RCC 7860 (cell line): ENCODE measurements around the gene SSBP3.

Experiments
- DNase-seq: peaks from one replicate; pipeline ENCODE4 v3.0.0-alpha.2; 2015; ENCODE audit warnings: low spot score
- FAIRE-seq: peaks from 2 replicates; lab custom pipeline; 2012; peaks lifted over from hg19 to GRCh38; lab: Jason Lieb, UNC

Gene SSBP3

GRCh38 chr1:54312796-54313316, 93.3 kb downstream of the SSBP3 start:
- no peak for FAIRE-seq

GRCh38 chr1:54311506-54311905, 94.7 kb downstream of the SSBP3 start:
- FAIRE-seq = no peak

More at GRCh38 chr1:54312796-54313316, 93.3 kb downstream of the SSBP3 start:
- DNase-seq = peak; percentile 25

GRCh38 chr1:54310439-54311328, 95.5 kb downstream of the SSBP3 start:
- no peak for DNase-seq
- no peak for FAIRE-seq

More at GRCh38 chr1:54311506-54311905, 94.7 kb downstream of the SSBP3 start:
- no peak for DNase-seq

GRCh38 chr1:54309631-54310366, 96.4 kb downstream of the SSBP3 start:
- FAIRE-seq (no peak), DNase-seq (no peak)

GRCh38 chr1:54307305-54307704, 98.9 kb downstream of the SSBP3 start:
- FAIRE-seq (no peak), DNase-seq (no peak)

DNA sequence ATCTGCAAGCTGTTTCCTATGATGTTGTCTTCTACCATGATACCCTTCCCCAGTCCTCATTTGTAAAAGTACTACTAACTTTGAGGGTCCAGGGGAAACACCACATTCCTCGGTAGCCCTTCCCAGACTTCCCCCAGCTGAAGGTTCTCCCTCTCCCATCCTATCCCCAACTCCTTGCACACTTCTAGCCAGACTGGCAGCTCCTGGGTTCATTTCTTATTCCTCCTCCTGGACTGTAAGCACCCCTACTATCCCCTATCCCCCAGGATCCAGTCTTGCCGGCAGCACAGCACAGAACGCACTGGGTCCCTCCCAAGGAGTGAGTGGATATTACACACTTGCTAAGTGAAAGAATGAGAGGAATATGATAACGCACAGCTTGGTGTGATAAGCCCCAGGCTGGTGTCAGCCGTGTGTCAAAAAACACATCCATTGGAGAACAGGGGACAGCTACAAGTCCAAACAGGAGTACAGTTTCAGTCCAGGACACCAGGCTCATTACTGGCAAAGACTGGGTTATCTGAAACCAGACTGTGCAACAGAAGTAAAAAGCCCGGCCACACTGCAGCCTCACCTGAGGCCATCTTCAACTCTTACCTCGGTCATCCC, 100.2 kb downstream of the SSBP3 start:
- no peak for FAIRE-seq
- DNase-seq = no peak

DNA sequence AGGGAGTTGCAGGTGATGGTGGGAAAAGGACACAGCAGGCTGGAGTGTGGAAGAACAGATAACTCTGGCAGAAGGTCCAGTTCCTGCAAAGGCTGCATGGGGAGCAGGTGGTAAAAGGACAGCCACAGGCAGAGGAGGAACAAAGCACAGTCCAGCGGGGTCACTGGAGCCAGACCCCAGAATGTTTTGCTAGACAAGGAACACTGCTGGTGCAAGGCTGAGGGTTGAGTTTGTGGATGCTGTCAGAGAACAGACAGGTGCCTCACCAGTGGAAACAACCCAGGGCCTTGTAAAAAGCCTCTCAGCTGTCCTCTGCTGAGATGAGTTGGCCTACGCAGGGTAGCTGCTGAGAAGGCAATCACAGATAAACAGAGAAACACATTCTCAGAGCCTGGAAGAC, 101.7 kb downstream of the SSBP3 start:
- FAIRE-seq = no peak
- DNase-seq = no peak

DNA sequence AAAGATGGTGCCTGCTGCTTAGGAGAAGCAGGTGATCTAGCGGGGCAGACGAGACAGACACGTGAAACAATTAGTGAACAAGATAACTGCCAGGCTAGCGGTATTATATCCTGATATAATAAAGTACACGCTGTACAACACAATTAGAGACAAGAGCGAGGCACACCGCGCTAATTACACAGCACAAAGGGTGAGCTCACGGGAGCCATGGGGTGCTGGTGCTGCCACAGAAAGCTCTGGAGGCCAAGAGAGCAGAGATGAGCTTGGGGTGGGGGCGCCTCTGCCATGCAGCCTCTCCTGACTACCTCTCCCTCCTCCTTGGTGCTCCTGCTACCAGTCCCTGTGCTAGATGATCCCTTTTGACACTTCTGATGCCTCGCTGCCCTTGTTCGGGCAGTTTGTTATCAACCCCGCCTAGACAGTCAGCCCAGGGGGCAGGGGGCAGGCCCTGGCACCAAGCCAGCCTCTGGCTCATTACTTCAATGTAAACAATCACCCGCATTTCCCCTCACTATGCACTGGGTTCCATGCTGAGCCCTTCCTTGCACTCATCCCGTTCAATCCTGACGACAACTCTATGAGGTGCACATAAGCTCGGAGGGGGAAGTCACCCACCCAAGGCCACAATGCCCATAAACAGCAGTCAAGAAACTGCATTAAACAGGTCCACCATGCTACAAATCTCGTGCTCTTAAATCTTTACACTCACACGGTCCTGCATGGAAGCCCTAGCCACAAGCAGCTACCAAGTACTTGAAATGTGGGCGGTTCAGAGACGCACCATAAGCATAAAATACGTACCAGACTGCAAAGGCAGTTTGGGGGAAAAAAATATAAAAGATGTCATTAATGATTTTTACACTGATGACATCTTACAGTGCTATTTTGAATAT, 103.0 kb downstream of the SSBP3 start:
- FAIRE-seq (no peak), DNase-seq (no peak)

- FAIRE-seq (no peak), DNase-seq (no peak)
Measured at GRCh38 chr1:54302549-54302948, 103.6 kb downstream of the SSBP3 start.

- FAIRE-seq = no peak
- DNase-seq = no peak
Measured at GRCh38 chr1:54301497-54301896, 104.7 kb downstream of the SSBP3 start.

- DNase-seq = no peak
Measured at GRCh38 chr1:54300401-54300800, 105.8 kb downstream of the SSBP3 start.

GRCh38 chr1:54299037-54299436, 107.2 kb downstream of the SSBP3 start:
- DNase-seq (no peak), FAIRE-seq (no peak)

More at GRCh38 chr1:54300401-54300800, 105.8 kb downstream of the SSBP3 start:
- FAIRE-seq = no peak

- no peak for FAIRE-seq
- no peak for DNase-seq
Measured at GRCh38 chr1:54298284-54299033, 107.7 kb downstream of the SSBP3 start.

GRCh38 chr1:54297596-54298283, 108.5 kb downstream of the SSBP3 start:
- DNase-seq = no peak
- no peak for FAIRE-seq

DNA sequence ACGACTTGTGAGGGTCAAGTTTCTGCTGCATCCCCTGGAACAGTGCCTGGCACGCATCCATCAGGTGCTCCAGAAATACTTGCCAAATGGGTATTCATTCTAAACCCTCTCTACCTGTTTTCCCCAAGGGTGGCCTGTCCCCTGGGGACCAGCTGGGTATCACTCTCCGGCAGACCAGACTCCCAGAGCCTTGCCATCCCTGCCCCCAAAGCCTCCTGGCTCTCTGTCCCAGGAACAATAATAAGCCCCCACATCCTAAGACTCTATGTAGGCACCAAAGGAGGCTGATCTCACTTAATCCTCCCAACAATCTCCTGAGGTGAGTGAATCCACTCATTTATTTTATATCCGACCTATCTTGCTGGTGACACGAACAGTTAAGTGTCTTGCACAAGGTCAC, 109.5 kb downstream of the SSBP3 start:
- FAIRE-seq (no peak), DNase-seq (no peak)

DNA sequence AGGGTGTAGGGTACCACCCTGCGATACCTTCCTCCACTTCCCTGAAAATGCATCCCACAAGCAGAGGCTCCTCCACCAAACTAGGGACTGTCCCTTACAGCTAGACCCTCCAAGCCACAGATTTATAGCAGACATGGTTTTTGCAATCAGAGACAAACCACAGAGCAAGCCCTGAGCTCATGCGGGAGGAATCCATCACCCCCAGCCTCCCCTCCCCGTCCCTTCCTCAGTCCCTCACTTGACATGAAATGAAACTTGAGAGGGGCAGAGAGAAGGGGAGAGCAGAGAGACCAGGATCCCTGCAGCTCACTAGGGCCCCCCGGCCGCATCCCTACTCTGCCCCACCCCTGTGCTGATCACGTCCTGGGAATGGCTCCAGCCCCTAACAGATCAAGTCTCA, 111.3 kb downstream of the SSBP3 start:
- FAIRE-seq = no peak
- DNase-seq = no peak

DNA sequence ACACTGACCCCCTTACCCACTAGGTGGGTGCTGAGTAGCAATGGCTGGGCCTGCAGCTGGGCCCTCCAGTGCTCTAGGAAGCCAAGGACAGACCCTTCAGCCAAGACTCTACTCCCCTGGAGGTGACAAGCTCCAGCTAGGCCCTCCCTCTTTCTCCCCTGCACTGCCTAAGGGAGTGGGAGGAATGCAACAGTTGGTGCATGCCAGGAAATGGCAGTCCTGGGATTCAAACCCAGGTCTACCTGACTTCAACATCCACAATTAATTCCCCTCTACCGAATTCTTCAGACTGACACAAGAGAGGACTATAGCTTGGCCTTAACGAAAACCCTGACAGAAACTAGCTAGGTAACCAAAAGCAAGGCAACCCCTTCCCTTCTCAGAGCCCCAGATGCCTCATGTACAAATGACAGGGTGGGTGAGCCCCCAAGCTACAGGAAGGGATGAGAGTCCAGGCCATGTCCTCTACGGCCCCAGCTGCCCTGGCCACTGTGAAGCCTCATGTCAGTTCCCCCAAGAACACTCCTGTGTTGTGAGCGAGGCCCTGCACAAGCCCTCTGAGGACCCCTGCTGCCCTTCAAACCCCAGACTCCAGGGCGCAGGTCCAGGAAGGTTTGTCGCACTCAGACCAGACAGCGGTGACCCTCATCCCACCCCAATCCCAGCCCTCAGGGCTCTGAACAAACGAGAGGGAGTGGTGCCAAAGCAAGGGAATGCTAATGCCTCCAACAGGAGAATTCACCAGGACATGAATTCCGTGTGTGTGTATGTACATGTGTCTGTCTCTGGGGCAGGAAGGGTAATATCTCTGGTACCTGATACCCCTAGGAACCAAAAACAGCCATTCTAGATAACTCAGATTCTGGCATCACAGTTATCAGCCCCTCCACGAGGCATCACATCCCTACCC, 113.9 kb downstream of the SSBP3 start:
- FAIRE-seq = no peak
- DNase-seq = no peak
